HepG2 (cell line): ENCODE measurements around the gene LRRC73. TPM values are rescaled to one million over a fixed set of nuclear protein-coding genes. Genes with fewer than 3 reads are reported as not detected.

Source experiments
- ATRX ChIP-seq: sonication (generic); formaldehyde crosslinking; IDR thresholded peaks from 2 replicates; pipeline ENCODE4 v1.4.0; 2020; ENCODE audit warnings: missing genetic modification reagents, borderline replicate concordance
- BRD4 ChIP-seq: sonication (generic); formaldehyde crosslinking; IDR thresholded peaks from 2 replicates; pipeline ENCODE4 v1.4.0; 2020; ENCODE audit warnings: missing genetic modification reagents
- GATAD2A ChIP-seq: IDR thresholded peaks from 2 replicates; pipeline ENCODE4 v1.6.1; 2016
- KLF12 ChIP-seq: sonication (generic); formaldehyde crosslinking; IDR thresholded peaks from 2 replicates; pipeline ENCODE4 v1.4.0; 2020; ENCODE audit warnings: missing genetic modification reagents, borderline replicate concordance
- KLF16 ChIP-seq, 2 experiments: sonication (generic) in 1 of 2; formaldehyde crosslinking in 1 of 2; IDR thresholded peaks; 2 replicates each; pipeline versions ENCODE4 v1.6.1 to v1.8.0; 2016 to 2023; ENCODE audit warnings: missing genetic modification reagents in 2 of 2, missing compliant biosample characterization in 1 of 2
- MEIS2 ChIP-seq: sonication (generic); formaldehyde crosslinking; IDR thresholded peaks from 2 replicates; pipeline ENCODE4 v1.9.0; 2021; ENCODE audit warnings: mild to moderate bottlenecking, missing genetic modification reagents
- MIER2 ChIP-seq: IDR thresholded peaks from 2 replicates; pipeline ENCODE4 v1.6.1; 2016; ENCODE audit warnings: missing biosample characterization, missing genetic modification reagents
- ZKSCAN8 ChIP-seq: IDR thresholded peaks from 2 replicates; pipeline ENCODE4 v1.6.1; 2016; ENCODE audit warnings: borderline replicate concordance, missing genetic modification reagents, missing compliant biosample characterization
- ZNF101 ChIP-seq: sonication (generic); formaldehyde crosslinking; IDR thresholded peaks from 2 replicates; pipeline ENCODE4 v1.4.0; 2020; ENCODE audit warnings: mild to moderate bottlenecking, low read depth, missing genetic modification reagents, borderline replicate concordance
- ZNF33A ChIP-seq: sonication (generic); formaldehyde crosslinking; IDR thresholded peaks from 2 replicates; pipeline ENCODE4 v1.5.1; 2020; ENCODE audit warnings: missing genetic modification reagents, mild to moderate bottlenecking, moderate library complexity, borderline replicate concordance
- ZNF772 ChIP-seq: sonication (generic); formaldehyde crosslinking; IDR thresholded peaks from 2 replicates; pipeline ENCODE4 v1.5.0; 2020; ENCODE audit warnings: mild to moderate bottlenecking, missing genetic modification reagents
- ZSCAN9 ChIP-seq: IDR thresholded peaks from 2 replicates; pipeline ENCODE4 v1.6.1; 2016; ENCODE audit warnings: borderline replicate concordance
- polyA plus RNA-seq, 8 experiments: library from polyadenylated mRNA; depleted of rRNA in 3 of 8; stranded (reverse) in 7 of 8; unstranded in 1 of 8; fragments of >200 nt; fragmentation: Illumina TruSeq in 4 of 8; extraction: Trizol in 4 of 8; gene quantifications; 2 replicates each; pipeline versions ENCODE4 v1.2.1 to v1.2.3, GENCODE V29; 2011 to 2016; ENCODE audit warnings: low read depth in 4 of 8, missing spikeins in 1 of 8, mixed read lengths in 1 of 8; ENCODE audit not compliant: insufficient read depth in 1 of 8
- total RNA-seq, 5 experiments: library from RNA; depleted of rRNA; stranded (reverse); fragments of >200 nt; fragmentation: Illumina TruSeq; extraction: Trizol; gene quantifications; 2 replicates each; pipeline ENCODE4 v1.2.3, GENCODE V29; 2016; ENCODE audit warnings: low read depth in 1 of 5
- TF ChIP-seq, protein P1 (sequence below): sonication (generic); formaldehyde crosslinking; IDR thresholded peaks from 2 replicates; pipeline ENCODE4 v1.4.0; 2020; ENCODE audit warnings: missing genetic modification reagents
- TF ChIP-seq, protein P2 (sequence below): IDR thresholded peaks from 2 replicates; pipeline ENCODE4 v1.6.1; 2016; ENCODE audit warnings: missing compliant biosample characterization, missing genetic modification reagents, borderline replicate concordance
- TF ChIP-seq, protein P3 (sequence below): sonication (generic); formaldehyde crosslinking; IDR thresholded peaks from 2 replicates; pipeline ENCODE4 v1.4.0; 2020; ENCODE audit warnings: missing genetic modification reagents
- TF ChIP-seq, protein P4 (sequence below): sonication (generic); formaldehyde crosslinking; conservative IDR thresholded peaks from 2 replicates; pipeline ENCODE4 v1.4.0; 2020; ENCODE audit warnings: missing genetic modification reagents
- TF ChIP-seq, protein P5 (sequence below): sonication (generic); IDR thresholded peaks from 2 replicates; pipeline ENCODE4 v1.6.1; 2016; ENCODE audit warnings: low read depth, borderline replicate concordance
- TF ChIP-seq, protein P6 (sequence below): sonication (generic); formaldehyde crosslinking; IDR thresholded peaks from 2 replicates; pipeline ENCODE4 v1.4.0; 2020; ENCODE audit warnings: low read depth, mild to moderate bottlenecking, missing genetic modification reagents
- TF ChIP-seq, protein P7 (sequence below): sonication (generic); formaldehyde crosslinking; IDR thresholded peaks from 2 replicates; pipeline ENCODE4 v1.8.0; 2022; ENCODE audit warnings: missing genetic modification reagents, mild to moderate bottlenecking, moderate library complexity, borderline replicate concordance

LRRC73 gene
- total and polyA plus RNA-seq, 2 of the 13 experiments (the other 11 are each of a cell fraction or from before 2014, with no cell fraction given): 0.11 to 0.12 TPM

DNA sequence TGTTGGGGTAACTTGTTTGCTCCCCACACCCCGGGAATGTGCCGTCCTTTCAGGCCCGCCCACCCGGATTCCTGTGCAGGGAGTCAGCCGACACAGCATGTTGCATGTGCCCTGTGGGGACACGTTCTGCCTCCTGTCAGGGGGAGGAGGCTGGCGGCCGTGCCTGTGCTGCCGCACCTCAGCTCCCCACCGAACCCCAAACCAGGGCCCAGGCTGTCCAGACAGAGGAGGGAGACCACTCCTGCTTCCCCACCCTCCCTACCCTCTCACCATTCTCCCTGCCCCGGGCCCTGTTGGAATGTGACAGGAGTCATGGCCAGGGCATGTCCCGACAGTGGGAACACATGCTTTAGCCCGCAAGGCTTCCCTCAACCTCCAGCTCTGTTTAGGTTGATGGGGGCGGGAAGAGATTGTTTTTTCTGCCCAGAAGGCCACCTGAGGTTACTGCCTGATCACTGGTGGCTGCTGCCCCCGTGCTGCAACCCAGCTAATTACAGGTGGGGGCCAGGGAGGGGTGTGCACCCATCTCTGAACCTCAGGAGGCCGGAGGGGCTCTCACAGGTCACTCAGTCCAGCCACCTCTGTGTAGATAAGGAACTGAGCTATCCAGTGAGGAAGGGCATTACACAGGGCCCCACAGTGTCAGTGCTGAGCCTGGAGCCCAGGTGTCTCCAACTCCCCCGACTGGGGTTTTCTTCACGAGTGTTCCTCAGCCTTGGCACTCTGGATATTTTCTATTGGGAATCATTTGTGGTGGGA lies 13.6 kb downstream of the LRRC73 start (continued):
- TF ChIP-seq ATRX (CRISPR knock-in tag) (no peak), BRD4 (CRISPR knock-in tag) (peak; percentile 59; the same call in 1 of the 2 replicates), ZSCAN9 (CRISPR knock-in tag) (peak; percentile 44; the same call in 1 of the 2 replicates), ZKSCAN8 (CRISPR knock-in tag) (peak; percentile 26; the same call in 1 of the 2 replicates), GATAD2A (CRISPR knock-in tag) (peak; percentile 76), MIER2 (CRISPR knock-in tag) (peak; percentile 27; the same call in 1 of the 2 replicates), KLF16 (CRISPR knock-in tag; IDR thresholded peaks at IDR 0.05) (peak in 1 of 2 experiments; percentile 75; a peak in 1 of 4 replicates), MEIS2 (0 out of 2 replicates have a peak, but pooled peaks have one; percentile 44), ZNF33A (CRISPR knock-in tag) (no peak), ZNF101 (CRISPR knock-in tag) (no peak), ZNF772 (CRISPR knock-in tag) (0 out of 2 replicates have a peak, but pooled peaks have one; percentile 48), KLF12 (CRISPR knock-in tag) (no peak; the same call in 1 of the 2 replicates)
- TF ChIP-seq, protein P1, sequence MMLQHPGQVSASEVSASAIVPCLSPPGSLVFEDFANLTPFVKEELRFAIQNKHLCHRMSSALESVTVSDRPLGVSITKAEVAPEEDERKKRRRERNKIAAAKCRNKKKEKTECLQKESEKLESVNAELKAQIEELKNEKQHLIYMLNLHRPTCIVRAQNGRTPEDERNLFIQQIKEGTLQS (CRISPR knock-in tag): no peak
- TF ChIP-seq, protein P2, sequence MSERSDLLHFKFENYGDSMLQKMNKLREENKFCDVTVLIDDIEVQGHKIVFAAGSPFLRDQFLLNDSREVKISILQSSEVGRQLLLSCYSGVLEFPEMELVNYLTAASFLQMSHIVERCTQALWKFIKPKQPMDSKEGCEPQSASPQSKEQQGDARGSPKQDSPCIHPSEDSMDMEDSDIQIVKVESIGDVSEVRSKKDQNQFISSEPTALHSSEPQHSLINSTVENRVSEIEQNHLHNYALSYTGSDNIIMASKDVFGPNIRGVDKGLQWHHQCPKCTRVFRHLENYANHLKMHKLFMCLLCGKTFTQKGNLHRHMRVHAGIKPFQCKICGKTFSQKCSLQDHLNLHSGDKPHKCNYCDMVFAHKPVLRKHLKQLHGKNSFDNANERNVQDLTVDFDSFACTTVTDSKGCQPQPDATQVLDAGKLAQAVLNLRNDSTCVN (CRISPR knock-in tag): peak; percentile 50; the same call in 1 of the 2 replicates
- TF ChIP-seq, protein P3, sequence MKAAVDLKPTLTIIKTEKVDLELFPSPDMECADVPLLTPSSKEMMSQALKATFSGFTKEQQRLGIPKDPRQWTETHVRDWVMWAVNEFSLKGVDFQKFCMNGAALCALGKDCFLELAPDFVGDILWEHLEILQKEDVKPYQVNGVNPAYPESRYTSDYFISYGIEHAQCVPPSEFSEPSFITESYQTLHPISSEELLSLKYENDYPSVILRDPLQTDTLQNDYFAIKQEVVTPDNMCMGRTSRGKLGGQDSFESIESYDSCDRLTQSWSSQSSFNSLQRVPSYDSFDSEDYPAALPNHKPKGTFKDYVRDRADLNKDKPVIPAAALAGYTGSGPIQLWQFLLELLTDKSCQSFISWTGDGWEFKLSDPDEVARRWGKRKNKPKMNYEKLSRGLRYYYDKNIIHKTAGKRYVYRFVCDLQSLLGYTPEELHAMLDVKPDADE: no peak
- TF ChIP-seq, protein P4, sequence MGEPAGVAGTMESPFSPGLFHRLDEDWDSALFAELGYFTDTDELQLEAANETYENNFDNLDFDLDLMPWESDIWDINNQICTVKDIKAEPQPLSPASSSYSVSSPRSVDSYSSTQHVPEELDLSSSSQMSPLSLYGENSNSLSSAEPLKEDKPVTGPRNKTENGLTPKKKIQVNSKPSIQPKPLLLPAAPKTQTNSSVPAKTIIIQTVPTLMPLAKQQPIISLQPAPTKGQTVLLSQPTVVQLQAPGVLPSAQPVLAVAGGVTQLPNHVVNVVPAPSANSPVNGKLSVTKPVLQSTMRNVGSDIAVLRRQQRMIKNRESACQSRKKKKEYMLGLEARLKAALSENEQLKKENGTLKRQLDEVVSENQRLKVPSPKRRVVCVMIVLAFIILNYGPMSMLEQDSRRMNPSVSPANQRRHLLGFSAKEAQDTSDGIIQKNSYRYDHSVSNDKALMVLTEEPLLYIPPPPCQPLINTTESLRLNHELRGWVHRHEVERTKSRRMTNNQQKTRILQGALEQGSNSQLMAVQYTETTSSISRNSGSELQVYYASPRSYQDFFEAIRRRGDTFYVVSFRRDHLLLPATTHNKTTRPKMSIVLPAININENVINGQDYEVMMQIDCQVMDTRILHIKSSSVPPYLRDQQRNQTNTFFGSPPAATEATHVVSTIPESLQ (CRISPR knock-in tag): no peak
- TF ChIP-seq, protein P5, sequence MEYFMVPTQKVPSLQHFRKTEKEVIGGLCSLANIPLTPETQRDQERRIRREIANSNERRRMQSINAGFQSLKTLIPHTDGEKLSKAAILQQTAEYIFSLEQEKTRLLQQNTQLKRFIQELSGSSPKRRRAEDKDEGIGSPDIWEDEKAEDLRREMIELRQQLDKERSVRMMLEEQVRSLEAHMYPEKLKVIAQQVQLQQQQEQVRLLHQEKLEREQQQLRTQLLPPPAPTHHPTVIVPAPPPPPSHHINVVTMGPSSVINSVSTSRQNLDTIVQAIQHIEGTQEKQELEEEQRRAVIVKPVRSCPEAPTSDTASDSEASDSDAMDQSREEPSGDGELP: peak; percentile 59; the same call in 1 of the 2 replicates
- TF ChIP-seq, protein P6, sequence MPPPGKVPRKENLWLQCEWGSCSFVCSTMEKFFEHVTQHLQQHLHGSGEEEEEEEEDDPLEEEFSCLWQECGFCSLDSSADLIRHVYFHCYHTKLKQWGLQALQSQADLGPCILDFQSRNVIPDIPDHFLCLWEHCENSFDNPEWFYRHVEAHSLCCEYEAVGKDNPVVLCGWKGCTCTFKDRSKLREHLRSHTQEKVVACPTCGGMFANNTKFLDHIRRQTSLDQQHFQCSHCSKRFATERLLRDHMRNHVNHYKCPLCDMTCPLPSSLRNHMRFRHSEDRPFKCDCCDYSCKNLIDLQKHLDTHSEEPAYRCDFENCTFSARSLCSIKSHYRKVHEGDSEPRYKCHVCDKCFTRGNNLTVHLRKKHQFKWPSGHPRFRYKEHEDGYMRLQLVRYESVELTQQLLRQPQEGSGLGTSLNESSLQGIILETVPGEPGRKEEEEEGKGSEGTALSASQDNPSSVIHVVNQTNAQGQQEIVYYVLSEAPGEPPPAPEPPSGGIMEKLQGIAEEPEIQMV (CRISPR knock-in tag): no peak
- TF ChIP-seq, protein P7, sequence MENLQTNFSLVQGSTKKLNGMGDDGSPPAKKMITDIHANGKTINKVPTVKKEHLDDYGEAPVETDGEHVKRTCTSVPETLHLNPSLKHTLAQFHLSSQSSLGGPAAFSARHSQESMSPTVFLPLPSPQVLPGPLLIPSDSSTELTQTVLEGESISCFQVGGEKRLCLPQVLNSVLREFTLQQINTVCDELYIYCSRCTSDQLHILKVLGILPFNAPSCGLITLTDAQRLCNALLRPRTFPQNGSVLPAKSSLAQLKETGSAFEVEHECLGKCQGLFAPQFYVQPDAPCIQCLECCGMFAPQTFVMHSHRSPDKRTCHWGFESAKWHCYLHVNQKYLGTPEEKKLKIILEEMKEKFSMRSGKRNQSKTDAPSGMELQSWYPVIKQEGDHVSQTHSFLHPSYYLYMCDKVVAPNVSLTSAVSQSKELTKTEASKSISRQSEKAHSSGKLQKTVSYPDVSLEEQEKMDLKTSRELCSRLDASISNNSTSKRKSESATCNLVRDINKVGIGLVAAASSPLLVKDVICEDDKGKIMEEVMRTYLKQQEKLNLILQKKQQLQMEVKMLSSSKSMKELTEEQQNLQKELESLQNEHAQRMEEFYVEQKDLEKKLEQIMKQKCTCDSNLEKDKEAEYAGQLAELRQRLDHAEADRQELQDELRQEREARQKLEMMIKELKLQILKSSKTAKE (CRISPR knock-in tag): 0 out of 2 replicates have a peak, but pooled peaks have one; percentile 15
